Lung (tissue), 12 donors: Measurements from ENCODE around the gene PDE9A. TPM values are rescaled to one million over a fixed set of nuclear protein-coding genes. Genes with fewer than 3 reads are reported as not detected.

Source experiments
- ATAC-seq: fragments of 200-7000 bp; cut with Tn5 transposase; one replicate; pipeline ENCODE4 v1.9.1; 2020; ENCODE audit warnings: moderate number of reproducible peaks; ENCODE audit not compliant: insufficient read depth, low FRiP score
- DNase-seq, 3 donors: peaks; one replicate each; pipeline ENCODE4 v3.0.0-alpha.2; 2013 to 2017
- H3K27ac ChIP-seq, 2 donors: one replicate each; pipeline ENCODE4 v1.5.1; 2013; ENCODE audit warnings: mild to moderate bottlenecking in 2 of 2, moderate library complexity in 2 of 2, control low read depth in 1 of 2, inconsistent platforms in 1 of 2, low read depth in 1 of 2, low read length in 1 of 2
- H3K27me3 ChIP-seq, 3 donors: one replicate each; pipeline ENCODE4 v1.5.1; 2013; ENCODE audit warnings: low read length in 2 of 3; ENCODE audit not compliant: control insufficient read depth in 3 of 3, insufficient read depth in 3 of 3
- H3K36me3 ChIP-seq, 4 donors: one replicate each; pipeline ENCODE4 v1.5.1; 2013; ENCODE audit warnings: low read length in 4 of 4, mild to moderate bottlenecking in 1 of 4, moderate library complexity in 1 of 4; ENCODE audit not compliant: control insufficient read depth in 4 of 4, insufficient read depth in 4 of 4
- H3K4me1 ChIP-seq, 5 donors: one replicate each; pipeline ENCODE4 v1.5.1; 2013; ENCODE audit warnings: low read length in 5 of 5, mild to moderate bottlenecking in 2 of 5, moderate library complexity in 1 of 5; ENCODE audit not compliant: control insufficient read depth in 5 of 5, insufficient read depth in 5 of 5
- H3K4me3 ChIP-seq: one replicate; pipeline ENCODE4 v1.5.1; 2013; ENCODE audit warnings: mild to moderate bottlenecking, control low read depth, moderate library complexity
- H3K9ac ChIP-seq, 2 donors: one replicate each; pipeline ENCODE4 v1.5.1; 2013; ENCODE audit warnings: low read length in 2 of 2, control low read depth in 1 of 2; ENCODE audit not compliant: insufficient read depth in 1 of 2
- H3K9me3 ChIP-seq, 4 donors: one replicate each; pipeline ENCODE4 v1.5.1; 2013; ENCODE audit warnings: low read length in 3 of 4, mild to moderate bottlenecking in 1 of 4, moderate library complexity in 1 of 4; ENCODE audit not compliant: control insufficient read depth in 4 of 4, insufficient read depth in 3 of 4
- CTCF ChIP-seq: IDR thresholded peaks from 2 replicates; pipeline ENCODE4 v1.5.1; 2012; ENCODE audit warnings: mild to moderate bottlenecking; ENCODE audit errors: control extremely low read depth, extremely low read depth
- WGBS, 2 donors: extraction: QIAGEN DNeasy Blood & Tissue Kit; methylation state at CpG; one replicate each; pipeline ENCODE4 v1.1.7; 2013; 5-methylcytosine and 5-hydroxymethylcytosine counted together
- polyA plus RNA-seq, 2 donors: library from polyadenylated mRNA; stranded (reverse); fragments of 200-250 nt; gene quantifications; one replicate each; pipeline ENCODE4 v1.2.1, GENCODE V29; 2013
- total RNA-seq, 2 donors: library from RNA; depleted of rRNA in 1 of 2; stranded (reverse); fragments of >200 nt in 1 of 2; gene quantifications; one replicate each; pipeline ENCODE4 v1.2.1, GENCODE V29; 2014 to 2021
- donor health status: control.
- donor health status: control.
- donor health status: Bipolar disorder and iron deficiency.
- donor health status: healthy.
- donor health status: DM: yes; HTN: yes; CAD: no.

PDE9A gene
- total and polyA plus RNA-seq, 4 donors: 5.3 to 17.0 (median 6.9) TPM

DNA sequence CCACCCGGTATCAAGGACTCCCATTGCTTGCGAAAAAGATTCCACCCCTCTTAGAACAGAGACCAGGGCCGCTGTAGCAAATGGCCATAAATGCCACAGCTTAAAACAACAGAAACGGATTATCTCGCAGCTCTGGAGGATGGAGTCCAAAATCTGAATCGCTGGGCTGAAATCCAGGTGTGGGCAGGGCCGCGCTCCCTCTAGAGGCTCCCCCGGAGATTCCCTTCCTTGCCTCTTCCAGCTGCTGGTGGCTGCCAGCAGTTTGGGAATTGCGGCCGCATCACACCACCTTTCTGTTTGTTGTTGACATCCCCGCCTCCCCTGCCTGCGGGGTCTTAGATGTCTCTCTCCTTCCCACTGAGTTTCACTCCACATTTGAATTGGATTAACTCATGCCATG, 15.6 kb downstream of the PDE9A start:
- no peak overlapping the region for H3K27ac ChIP-seq
- no peaks in the 10 kb centered on the region for H3K27me3 ChIP-seq
- DNase-seq: peak; percentile 46 to 70 (median 55)
- no peak overlapping the region for H3K4me3 ChIP-seq
- H3K9ac ChIP-seq: no peak overlapping the region
- no peak for ATAC-seq
- 83 to 89% methylated on average over 13 of the region's 13 CpGs for WGBS, 2 donors
- no peaks in the 10 kb centered on the region for H3K9me3 ChIP-seq
- TF ChIP-seq CTCF: no peak
- H3K36me3 ChIP-seq: peaks cover 0 to 11% (median 0%) of the 10 kb centered on the region in 4 donors
- peaks cover 0 to 42% (median 5%) of the 10 kb centered on the region in 5 donors for H3K4me1 ChIP-seq

- H3K27me3 ChIP-seq: no peaks in the 10 kb centered on the region
- H3K36me3 ChIP-seq: peaks cover 0 to 11% (median 0%) of the 10 kb centered on the region in 4 donors
- 77 to 89% methylated on average over 8 of the region's 8 CpGs for WGBS, 2 donors
- H3K4me1 ChIP-seq: peaks cover 0 to 54% (median 5%) of the 10 kb centered on the region in 5 donors
- no peak for DNase-seq
- ATAC-seq: no peak
- H3K9ac ChIP-seq: no peak overlapping the region
- no peak overlapping the region for H3K27ac ChIP-seq
- H3K4me3 ChIP-seq: no peak overlapping the region
- no peaks in the 10 kb centered on the region for H3K9me3 ChIP-seq
- no peak for TF ChIP-seq CTCF
Observed at GRCh38 chr21:42670058-42670880, 16.8 kb downstream of the PDE9A start.

- WGBS, 2 donors: 29 to 55% methylated on average over 9 of the region's 9 CpGs
- Histone ChIP-seq H3K9ac (no peak overlapping the region), H3K4me3 (no peak overlapping the region), H3K36me3 (peaks cover 0 to 11% (median 0%) of the 10 kb centered on the region in 4 donors), H3K27ac (no peak overlapping the region), H3K4me1 (peaks cover 0 to 57% (median 5%) of the 10 kb centered on the region in 5 donors), H3K9me3 (no peaks in the 10 kb centered on the region), H3K27me3 (no peaks in the 10 kb centered on the region)
- no peak for ATAC-seq
- TF ChIP-seq CTCF: no peak
- DNase-seq: no peak
Observed at GRCh38 chr21:42670884-42671283, 17.5 kb downstream of the PDE9A start.
